RPMI7951 (cell line): ENCODE data around the gene TSSK1B. TPM values are rescaled to one million over a fixed set of nuclear protein-coding genes. Genes with fewer than 3 reads are reported as not detected.
"Not testable (repeated sequence)": the region's sequence is repeated elsewhere in the genome, so short reads cannot be mapped to it uniquely, and the experiment has no call there.

Source experiments
- DNase-seq: peaks from one replicate; pipeline ENCODE4 v3.0.0-alpha.2; 2012; ENCODE audit warnings: low read depth
- total RNA-seq: library from RNA; depleted of rRNA; stranded (reverse); fragments of >200 nt; shearing (Covaris generic); gene quantifications from 2 replicates; pipeline ENCODE4 v1.2.3, GENCODE V29; 2014; rRNA removed

The TSSK1B gene
- total RNA-seq, 1 experiment from 2014 or later, result not detected

- DNase-seq, result no peak
These were observed 30.5 kb downstream of the TSSK1B start for GRCh38 chr5:113404269-113404668.

DNA sequence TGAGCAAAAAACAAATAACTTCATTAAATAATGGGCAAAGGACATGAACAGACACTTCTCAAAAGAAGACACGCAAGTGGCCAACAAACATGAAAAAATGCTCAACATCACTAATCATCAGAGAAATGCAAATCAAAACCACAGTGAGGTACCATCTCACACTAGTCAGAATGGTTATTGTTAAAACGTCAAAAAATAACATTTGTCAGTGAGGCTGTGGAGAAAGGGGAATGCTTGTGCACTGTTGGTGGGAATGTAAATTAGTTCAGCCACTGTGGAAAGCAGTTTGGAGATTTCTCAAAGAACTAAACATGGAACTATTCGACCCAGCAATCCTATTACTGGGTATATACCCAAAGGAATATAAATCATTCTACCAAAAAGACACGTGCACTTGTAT is 36.8 kb downstream of the TSSK1B start:
- not testable (repeated sequence) for DNase-seq

DNA sequence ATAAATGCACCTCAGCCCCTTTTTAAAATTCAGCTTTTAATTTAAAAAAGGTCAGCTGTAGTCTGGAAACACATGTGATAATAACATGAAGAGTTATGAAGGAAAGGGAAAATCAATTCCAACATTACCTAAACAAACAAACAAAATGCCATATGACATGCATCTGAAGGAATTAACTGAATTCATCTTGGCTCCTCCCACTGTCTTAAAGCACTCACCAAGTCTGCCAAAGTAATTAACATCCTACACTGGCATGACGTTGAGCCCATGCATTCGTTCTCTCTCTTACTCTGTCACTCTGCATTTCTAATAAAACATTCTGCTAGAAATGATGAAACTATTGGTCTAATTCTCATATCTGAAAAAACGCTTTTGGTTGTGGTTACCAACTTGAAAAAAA is 37.7 kb downstream of the TSSK1B start:
- DNase-seq, result no peak

- no peak for DNase-seq
These were observed 40.1 kb downstream of the TSSK1B start for GRCh38 chr5:113394658-113395057.

DNA sequence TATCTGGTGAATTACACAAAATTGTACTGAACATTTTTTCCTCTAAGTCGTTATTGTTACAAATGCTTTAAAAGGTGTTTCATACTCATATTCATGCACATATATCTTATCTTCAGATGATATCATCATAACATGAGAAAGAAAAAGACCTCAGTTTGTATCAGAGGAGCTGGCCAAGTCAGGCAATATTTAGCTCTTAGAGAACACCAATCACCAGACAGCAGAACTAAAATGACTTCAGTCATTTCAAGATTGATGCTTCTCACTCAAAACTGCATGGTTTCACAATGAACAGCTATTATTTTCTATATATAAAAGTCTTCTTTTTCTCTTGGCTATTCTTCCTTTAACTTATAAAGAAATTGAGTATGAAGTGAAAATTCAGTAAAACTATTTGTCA is 44.6 kb downstream of the TSSK1B start:
- no peak for DNase-seq

DNA sequence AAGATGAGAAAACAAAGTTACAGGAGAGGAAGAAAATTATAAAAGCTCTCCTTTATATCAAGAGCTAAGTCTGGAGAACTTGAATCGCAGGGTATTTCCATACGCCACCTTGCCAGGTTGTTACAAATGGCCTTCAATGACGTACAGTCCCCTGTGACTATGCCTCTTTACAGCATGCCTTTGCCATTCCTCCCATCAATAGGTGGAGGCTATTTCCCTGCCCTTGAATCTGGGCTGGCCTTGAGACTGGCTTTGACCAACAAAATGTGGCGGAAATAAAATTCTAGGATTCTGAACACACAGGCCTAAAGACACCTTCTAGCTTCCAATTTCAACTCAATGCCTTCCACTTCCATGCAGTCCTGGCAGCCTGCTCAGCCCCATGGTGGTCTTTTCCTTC is 45.7 kb downstream of the TSSK1B start:
- DNase-seq, result no peak

GRCh38 chr5:113387844-113388243 is 46.9 kb downstream of the TSSK1B start:
- DNase-seq, result no peak

GRCh38 chr5:113384782-113385285 is 50.0 kb downstream of the TSSK1B start:
- DNase-seq, result no peak

DNA sequence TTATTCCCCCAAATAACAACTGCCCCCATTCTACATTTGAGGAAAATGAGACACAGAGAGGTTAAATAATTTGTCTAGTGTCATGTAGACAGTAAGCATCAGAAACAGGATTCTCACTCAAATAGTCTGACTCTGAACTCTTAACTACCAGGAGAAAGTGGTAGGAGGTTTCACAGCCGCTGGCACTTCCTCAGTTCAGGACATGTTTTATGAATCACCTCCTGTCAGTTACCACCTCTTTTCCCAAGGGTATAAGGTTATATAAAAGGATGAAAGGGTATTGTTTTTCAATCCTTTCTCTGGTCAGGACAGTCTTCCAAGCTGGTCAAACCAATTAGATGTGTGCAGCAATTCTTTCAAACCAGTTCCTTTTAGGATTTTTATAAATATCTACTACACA is 52.1 kb downstream of the TSSK1B start:
- DNase-seq, result peak; percentile 79

Other genes with a start within 250 kb of the TSSK1B start
- gene MCC, start 53.5 kb upstream of the TSSK1B start, total RNA-seq, result 10.3 and 11.3 TPM in 2 replicates
- gene YTHDC2, start 78.7 kb upstream of the TSSK1B start, total RNA-seq, result 7.5 and 9.4 TPM in 2 replicates